Muscle layer of colon (tissue), 2 donors: ENCODE measurements around the gene HOXB6.

Experiments
- H3K27ac ChIP-seq: one replicate; pipeline ENCODE4 v1.7.0; 2013; ENCODE audit warnings: low read depth, mild to moderate bottlenecking, low read length, moderate library complexity
- H3K27me3 ChIP-seq, 2 donors: one replicate each; pipeline ENCODE4 v1.7.0; 2013; ENCODE audit warnings: low read length in 2 of 2, mild to moderate bottlenecking in 2 of 2; ENCODE audit not compliant: insufficient read depth in 2 of 2, control insufficient read depth in 1 of 2
- H3K36me3 ChIP-seq: one replicate; pipeline ENCODE4 v1.7.0; 2013; ENCODE audit warnings: mild to moderate bottlenecking, low read length; ENCODE audit not compliant: insufficient read depth
- H3K4me1 ChIP-seq: one replicate; pipeline ENCODE4 v1.7.0; 2013; ENCODE audit warnings: mild to moderate bottlenecking, low read length; ENCODE audit not compliant: insufficient read depth
- H3K4me3 ChIP-seq, 2 donors: one replicate each; pipeline ENCODE4 v1.7.0; 2013; ENCODE audit warnings: low read length in 2 of 2, low read depth in 1 of 2, mild to moderate bottlenecking in 1 of 2, moderate library complexity in 1 of 2
- H3K9ac ChIP-seq: one replicate; pipeline ENCODE4 v1.7.0; 2013; ENCODE audit warnings: low read length
- H3K9me3 ChIP-seq: one replicate; pipeline ENCODE4 v1.7.0; 2013; ENCODE audit warnings: mild to moderate bottlenecking, low read length
- donor health status: abdominal sarcoma.
- donor health status: Adenocarcinoma of cecum.

The HOXB6 gene

GRCh38 chr17:48617471-48618255 lies 12.9 kb upstream of the HOXB6 start:
- H3K4me1 ChIP-seq, result peaks cover 12% of the 10 kb centered on the region
- no peak overlapping the region for H3K27ac ChIP-seq
- no peak overlapping the region for H3K4me3 ChIP-seq
- H3K36me3 ChIP-seq, result no peaks in the 10 kb centered on the region
- H3K9me3 ChIP-seq, result no peaks in the 10 kb centered on the region
- peaks cover 83 to 94% of the 10 kb centered on the region in 2 donors for H3K27me3 ChIP-seq
- H3K9ac ChIP-seq, result no peak overlapping the region

- H3K27ac ChIP-seq, result no peak overlapping the region
- peaks cover 12% of the 10 kb centered on the region for H3K4me1 ChIP-seq
- no peak overlapping the region for H3K9ac ChIP-seq
- H3K27me3 ChIP-seq, result peaks cover 79 to 98% of the 10 kb centered on the region in 2 donors
- no peak overlapping the region for H3K4me3 ChIP-seq
- H3K9me3 ChIP-seq, result no peaks in the 10 kb centered on the region
- no peaks in the 10 kb centered on the region for H3K36me3 ChIP-seq
These were observed 12.1 kb upstream of the HOXB6 start for GRCh38 chr17:48616717-48617470.

- Histone ChIP-seq H3K9ac (no peak overlapping the region), H3K27me3 (peaks cover 72 to 97% of the 10 kb centered on the region in 2 donors), H3K36me3 (no peaks in the 10 kb centered on the region), H3K4me1 (peaks cover 12% of the 10 kb centered on the region), H3K27ac (no peak overlapping the region), H3K9me3 (no peaks in the 10 kb centered on the region), H3K4me3 (no peak overlapping the region)
These were observed 11.4 kb upstream of the HOXB6 start for GRCh38 chr17:48615963-48616716.

GRCh38 chr17:48615047-48615962 lies 10.5 kb upstream of the HOXB6 start, which contains the start of gene HOXB8:
HOXB8 (minus strand) TSS chr17:48615292; CDS start chr17:48614704, 588 bp downstream.
- H3K4me1 ChIP-seq, result peaks cover 12% of the 10 kb centered on the region
- H3K27me3 ChIP-seq, result peaks cover 64 to 97% of the 10 kb centered on the region in 2 donors
- no peaks in the 10 kb centered on the region for H3K9me3 ChIP-seq
- no peak within 1 kb of the TSS for H3K27ac ChIP-seq
- H3K4me3 ChIP-seq, result no peak within 1 kb of the TSS
- H3K9ac ChIP-seq, result no peak within 1 kb of the TSS
- no peaks in the 10 kb centered on the region for H3K36me3 ChIP-seq

- Histone ChIP-seq H3K4me3 (no peak overlapping the region), H3K4me1 (peaks cover 14% of the 10 kb centered on the region), H3K9me3 (no peaks in the 10 kb centered on the region), H3K27ac (no peak overlapping the region), H3K27me3 (peaks cover 54 to 92% of the 10 kb centered on the region in 2 donors), H3K9ac (no peak overlapping the region), H3K36me3 (no peaks in the 10 kb centered on the region)
These were observed 9.3 kb upstream of the HOXB6 start for GRCh38 chr17:48613862-48614694.

GRCh38 chr17:48612854-48613691 lies 8.3 kb upstream of the HOXB6 start:
- Histone ChIP-seq H3K9me3 (no peaks in the 10 kb centered on the region), H3K9ac (no peak overlapping the region), H3K4me3 (peak overlapping the region; percentile 18 to 45), H3K4me1 (peaks cover 4% of the 10 kb centered on the region), H3K27me3 (peaks cover 50 to 82% of the 10 kb centered on the region in 2 donors), H3K36me3 (no peaks in the 10 kb centered on the region), H3K27ac (no peak overlapping the region)

- Histone ChIP-seq H3K4me1 (peaks cover 3% of the 10 kb centered on the region), H3K27ac (no peak overlapping the region), H3K27me3 (peaks cover 44 to 76% of the 10 kb centered on the region in 2 donors), H3K9ac (no peak overlapping the region), H3K4me3 (peak overlapping the region; percentile 18 to 45), H3K36me3 (no peaks in the 10 kb centered on the region), H3K9me3 (no peaks in the 10 kb centered on the region)
These were observed 7.7 kb upstream of the HOXB6 start for GRCh38 chr17:48612456-48612853.

GRCh38 chr17:48611681-48612455 lies 7.1 kb upstream of the HOXB6 start:
- Histone ChIP-seq H3K4me3 (no peak overlapping the region), H3K27ac (no peak overlapping the region), H3K27me3 (peaks cover 38 to 75% of the 10 kb centered on the region in 2 donors), H3K4me1 (peaks cover 3% of the 10 kb centered on the region), H3K9me3 (no peaks in the 10 kb centered on the region), H3K9ac (no peak overlapping the region), H3K36me3 (no peaks in the 10 kb centered on the region)

GRCh38 chr17:48611213-48611612 lies 6.4 kb upstream of the HOXB6 start:
- Histone ChIP-seq H3K27me3 (peaks cover 31 to 70% of the 10 kb centered on the region in 2 donors), H3K9ac (peak overlapping the region; percentile 27), H3K9me3 (no peaks in the 10 kb centered on the region), H3K4me3 (peak overlapping the region; percentile 51 to 74), H3K4me1 (peaks cover 3% of the 10 kb centered on the region), H3K36me3 (no peaks in the 10 kb centered on the region), H3K27ac (peak overlapping the region; percentile 57)
